Activated CD4-positive, alpha-beta T cell treated with anti-CD3 and anti-CD28 coated beads, Interleukin-2, amount 50 U/mL, for 24 hours (primary cell): ENCODE results near the gene DARS2.

ENCODE experiments used
- DNase-seq, 2 donors: peaks; one replicate each; pipeline ENCODE4 v3.0.0-alpha.2; 2020; ENCODE audit warnings: low read depth in 1 of 2, low spot score in 1 of 2

The DARS2 gene

DNA sequence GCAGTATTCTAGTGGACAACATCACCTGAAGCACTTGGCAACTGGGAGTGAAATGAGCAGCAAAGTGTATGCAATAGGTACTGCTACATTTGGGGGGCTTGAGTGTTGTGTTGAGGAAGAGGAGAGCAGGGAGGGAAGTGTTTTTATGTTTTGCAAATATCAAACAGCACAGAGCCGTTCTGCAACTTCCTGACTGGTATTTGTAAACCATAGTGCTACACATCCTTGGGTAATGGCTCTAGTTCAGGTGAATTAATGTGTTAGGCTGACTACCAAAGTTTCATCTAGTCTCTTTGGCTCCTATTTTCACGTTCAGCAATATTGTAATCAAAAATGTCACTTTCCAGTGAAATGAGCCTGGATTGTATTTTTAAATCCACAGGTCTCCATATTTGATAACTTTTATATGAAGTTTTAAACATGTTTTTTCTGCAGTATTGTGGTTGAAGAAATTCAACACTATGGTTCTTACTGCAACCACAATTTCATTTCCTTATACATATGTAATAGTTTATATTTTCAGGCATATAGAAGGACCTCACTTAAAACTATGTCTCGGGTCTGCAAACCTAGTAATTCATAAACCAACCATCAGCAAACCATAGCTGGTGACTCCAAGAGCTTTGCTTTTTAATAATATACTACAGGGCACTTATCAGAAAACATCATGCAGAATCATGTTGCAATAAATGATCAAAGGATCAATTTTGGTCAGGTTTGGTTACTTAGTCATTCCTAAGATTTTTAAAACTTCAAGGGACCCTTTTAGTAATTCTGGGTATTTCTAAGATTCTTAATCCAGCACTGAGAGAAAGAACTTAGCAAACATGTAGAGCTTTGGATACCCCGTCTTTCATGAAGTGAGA lies 62.5 kb downstream of the DARS2 start:
- DNase-seq: no peak

DNA sequence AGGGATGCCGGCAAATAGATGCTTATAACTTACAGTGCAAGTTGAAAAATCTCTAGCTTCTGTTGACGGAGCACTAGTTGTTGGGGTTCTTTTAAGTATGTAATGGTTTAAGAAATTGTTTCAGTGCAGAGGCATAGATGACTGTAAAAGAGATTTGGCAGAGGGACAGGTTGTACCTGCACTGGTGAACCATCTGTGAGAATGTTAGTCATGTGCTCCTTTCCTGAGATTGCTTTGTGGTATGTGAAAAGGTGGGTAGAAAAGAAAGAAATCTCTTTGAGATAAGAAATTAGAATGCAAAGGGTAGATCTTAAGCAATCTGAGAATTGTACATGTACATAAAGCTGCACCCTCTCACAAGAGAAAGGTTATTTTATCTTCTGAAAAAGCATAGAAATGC lies 63.2 kb downstream of the DARS2 start:
- no peak for DNase-seq

DNA sequence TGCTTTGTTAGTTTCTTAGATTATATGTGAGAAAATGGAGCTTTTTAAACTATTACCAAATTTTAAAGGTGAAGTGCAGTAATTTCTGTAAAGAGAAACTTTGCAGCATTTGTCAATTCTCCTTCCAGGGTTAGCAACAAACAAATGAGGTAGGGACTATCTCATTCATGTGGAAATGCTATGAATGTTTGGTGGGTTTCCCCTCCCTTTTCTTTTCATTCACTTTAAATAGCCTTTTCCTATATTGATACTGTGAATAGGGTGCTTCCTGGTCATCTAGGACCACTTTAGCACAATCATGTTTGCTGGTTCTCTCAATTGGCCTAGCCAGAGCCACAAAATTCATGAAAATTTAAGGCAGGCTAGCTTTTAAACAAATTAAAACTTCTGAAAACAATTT lies 64.3 kb downstream of the DARS2 start:
- DNase-seq: no peak

DNA sequence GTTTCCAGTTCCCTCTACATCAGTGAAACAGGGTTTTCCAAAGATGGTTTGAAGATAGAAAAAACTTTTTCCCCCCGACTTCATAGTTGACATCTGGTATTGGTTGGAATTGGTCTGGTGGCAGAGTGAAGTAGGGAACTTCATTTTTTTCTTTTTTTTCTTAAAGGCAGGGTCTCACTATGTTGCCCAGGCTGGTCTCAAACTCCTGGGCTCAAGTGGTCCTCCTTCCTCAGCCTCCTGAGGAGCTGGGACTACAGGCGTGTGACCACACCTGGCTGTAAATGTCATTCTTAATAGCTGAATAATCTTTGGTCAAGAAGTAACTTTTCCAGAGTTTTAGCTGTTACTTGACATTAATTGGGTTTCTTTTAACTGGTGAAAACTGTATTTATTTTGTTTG lies 65.4 kb downstream of the DARS2 start:
- DNase-seq: no peak

- DNase-seq: no peak
Measured at GRCh38 chr1:173893611-173894010, 69.1 kb downstream of the DARS2 start.

GRCh38 chr1:173894189-173894588 lies 69.7 kb downstream of the DARS2 start:
- no peak for DNase-seq

GRCh38 chr1:173900427-173900826 lies 76.0 kb downstream of the DARS2 start:
- DNase-seq: no peak

GRCh38 chr1:173900992-173901391 lies 76.5 kb downstream of the DARS2 start:
- DNase-seq: no peak

DNA sequence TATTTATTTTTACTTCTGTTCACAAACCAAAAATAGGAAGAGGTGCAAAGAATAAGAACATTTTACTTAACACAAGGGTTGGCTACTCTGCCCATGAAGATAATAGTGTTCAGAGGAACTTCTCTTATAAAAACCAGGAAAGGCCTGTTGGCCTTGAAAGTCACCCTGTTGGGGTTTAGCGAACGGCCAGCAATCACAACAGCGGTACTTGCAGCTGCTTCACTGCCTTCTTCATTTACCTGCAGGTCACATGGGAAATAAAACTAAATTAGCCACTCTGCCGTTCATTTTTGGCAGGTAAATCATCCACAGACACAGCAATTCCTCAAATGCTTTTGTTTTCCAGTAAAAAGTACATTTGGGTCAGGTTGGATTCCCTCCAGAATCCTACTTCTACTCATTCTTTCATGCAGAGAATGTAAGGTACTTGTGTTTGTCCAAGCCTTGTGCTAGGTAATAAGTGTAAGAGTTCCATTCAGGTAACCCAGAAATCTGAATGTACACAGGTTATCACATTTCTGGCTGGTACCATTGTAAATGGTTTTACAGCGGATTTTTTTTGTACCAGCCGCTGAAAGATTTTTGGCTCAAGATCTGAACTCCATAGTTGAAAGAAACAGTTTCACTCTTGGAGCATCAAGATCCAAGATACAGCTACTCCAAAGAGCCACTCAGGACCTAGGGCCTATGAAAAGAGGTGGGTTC lies 79.5 kb downstream of the DARS2 start:
- no peak for DNase-seq
